ENCODE data around the gene FECH. TPM values are rescaled to one million over a fixed set of nuclear protein-coding genes. Genes with fewer than 3 reads are reported as not detected.

Gene FECH
- polyA plus RNA-seq, 3 donors = 9.7 to 23.3 (median 9.9) TPM

DNA sequence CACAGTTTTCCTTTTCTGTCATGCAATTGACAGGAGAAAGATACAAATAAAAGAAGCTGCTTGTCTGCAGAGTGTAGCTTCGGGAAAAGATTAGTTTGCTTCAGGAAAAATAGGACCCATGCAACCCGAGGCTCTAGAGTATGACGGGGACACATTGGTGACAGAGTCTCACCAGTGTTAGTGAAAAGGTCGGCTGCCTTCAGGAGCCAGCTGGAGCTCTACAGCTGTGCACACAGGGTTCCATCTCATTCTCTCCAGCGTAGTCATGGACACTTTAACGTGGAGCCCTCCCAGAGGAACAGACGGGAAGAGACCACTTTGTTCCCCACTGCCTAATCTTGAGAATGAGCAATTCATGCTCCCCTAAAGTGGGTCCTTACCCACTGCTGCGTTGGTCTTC is 42.9 kb downstream of the FECH start:
- no peaks in the 10 kb centered on the region for H4K20me1 ChIP-seq (ENCODE audit: insufficient read depth, low read length)
- H3K4me1 ChIP-seq (ENCODE audit: control insufficient read depth in 1 of 2, insufficient read depth in 2 of 2, low read length in 2 of 2) = peaks cover 20 to 21% of the 10 kb centered on the region in 2 donors
- H3K9me3 ChIP-seq (replicated peaks in 1 of 2; ENCODE audit: control insufficient read depth in 1 of 2, insufficient read depth in 1 of 2, low read length in 2 of 2) = no peaks in the 10 kb centered on the region
- H3K4me2 ChIP-seq (replicated peaks; ENCODE audit: extremely low read depth, low read length, poor library complexity, severe bottlenecking) = no peak overlapping the region
- H3K27ac ChIP-seq (ENCODE audit: low read depth in 1 of 2, low read length in 2 of 2) = no peak overlapping the region
- H3K27ac Mint-ChIP-seq = no peak overlapping the region
- peaks cover 0 to 4% of the 10 kb centered on the region in 2 donors for H3K36me3 Mint-ChIP-seq
- H3K4me1 Mint-ChIP-seq = peaks cover 19% of the 10 kb centered on the region
- H2AFZ ChIP-seq (ENCODE audit: insufficient read depth, low read depth, low read length, poor library complexity, severe bottlenecking) = no peak overlapping the region
- TF ChIP-seq, protein P1, sequence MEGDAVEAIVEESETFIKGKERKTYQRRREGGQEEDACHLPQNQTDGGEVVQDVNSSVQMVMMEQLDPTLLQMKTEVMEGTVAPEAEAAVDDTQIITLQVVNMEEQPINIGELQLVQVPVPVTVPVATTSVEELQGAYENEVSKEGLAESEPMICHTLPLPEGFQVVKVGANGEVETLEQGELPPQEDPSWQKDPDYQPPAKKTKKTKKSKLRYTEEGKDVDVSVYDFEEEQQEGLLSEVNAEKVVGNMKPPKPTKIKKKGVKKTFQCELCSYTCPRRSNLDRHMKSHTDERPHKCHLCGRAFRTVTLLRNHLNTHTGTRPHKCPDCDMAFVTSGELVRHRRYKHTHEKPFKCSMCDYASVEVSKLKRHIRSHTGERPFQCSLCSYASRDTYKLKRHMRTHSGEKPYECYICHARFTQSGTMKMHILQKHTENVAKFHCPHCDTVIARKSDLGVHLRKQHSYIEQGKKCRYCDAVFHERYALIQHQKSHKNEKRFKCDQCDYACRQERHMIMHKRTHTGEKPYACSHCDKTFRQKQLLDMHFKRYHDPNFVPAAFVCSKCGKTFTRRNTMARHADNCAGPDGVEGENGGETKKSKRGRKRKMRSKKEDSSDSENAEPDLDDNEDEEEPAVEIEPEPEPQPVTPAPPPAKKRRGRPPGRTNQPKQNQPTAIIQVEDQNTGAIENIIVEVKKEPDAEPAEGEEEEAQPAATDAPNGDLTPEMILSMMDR (IDR thresholded peaks at IDR 0.05) = no peak
- peaks cover 0 to 11% (median 6%) of the 10 kb centered on the region in 7 donors for H3K9me3 Mint-ChIP-seq
- H3K4me3 ChIP-seq (replicated peaks in 1 of 3; ENCODE audit: low read depth in 2 of 3, low read length in 3 of 3) = no peak overlapping the region
- H3K9ac ChIP-seq (ENCODE audit: insufficient read depth, low read length, poor library complexity, severe bottlenecking) = no peak overlapping the region
- 95% methylated on average over 7 of the region's 8 CpGs for WGBS (ENCODE audit: insufficient coverage)
- H3K36me3 ChIP-seq (replicated peaks in 1 of 2; ENCODE audit: control insufficient read depth in 1 of 2, insufficient read depth in 2 of 2, low read length in 2 of 2) = no peaks in the 10 kb centered on the region
- H3K27me3 ChIP-seq (ENCODE audit: control insufficient read depth in 2 of 2, insufficient read depth in 2 of 2, low read length in 2 of 2) = no peaks in the 10 kb centered on the region
- H3K4me3 Mint-ChIP-seq = no peak overlapping the region
- H3K27me3 Mint-ChIP-seq (ENCODE audit: low read depth in 3 of 3) = peaks cover 0 to 2% (median 0%) of the 10 kb centered on the region in 3 donors
- DNase-seq = no peak
- intact Hi-C loops (cut with micrococcal nuclease) = no loop called here
- H3K79me2 ChIP-seq (ENCODE audit: insufficient read depth, low read length) = no peaks in the 10 kb centered on the region

DNA sequence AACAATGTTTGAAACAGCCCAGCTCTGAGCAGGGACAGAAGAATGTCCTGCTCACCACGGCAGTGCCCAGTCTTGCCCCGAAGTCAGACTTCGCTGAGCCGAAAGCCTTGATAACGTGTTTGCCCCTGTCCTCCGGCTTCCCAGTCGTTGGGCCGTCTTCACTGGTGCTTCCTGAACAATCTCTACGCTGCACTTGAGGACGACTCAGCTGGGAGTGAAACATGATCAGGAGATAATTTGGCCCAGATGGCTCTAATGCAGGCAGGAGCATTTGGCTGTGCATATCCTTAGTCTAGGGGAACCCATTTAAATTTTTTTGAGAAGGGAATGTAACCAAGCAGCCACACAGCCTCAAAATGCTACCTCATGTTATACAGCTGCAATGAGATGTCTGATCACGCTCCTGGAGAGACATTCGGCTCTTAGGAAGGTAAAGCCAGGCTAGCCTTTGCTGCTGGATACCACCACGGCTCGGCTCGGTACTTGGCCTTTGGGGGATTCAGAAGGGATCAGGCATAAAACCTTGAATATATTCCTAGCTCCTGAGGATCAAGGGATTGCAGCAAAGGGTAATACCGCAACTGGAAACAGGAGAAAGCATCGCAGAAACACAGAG is 43.6 kb downstream of the FECH start:
- no peak overlapping the region for H3K27ac ChIP-seq (ENCODE audit: low read depth in 1 of 2, low read length in 2 of 2)

More for the DNA sequence above, 43.6 kb downstream of the FECH start:
- Histone ChIP-seq H3K9ac (ENCODE audit: insufficient read depth, low read length, poor library complexity, severe bottlenecking) (no peak overlapping the region), H3K9me3 (replicated peaks in 1 of 2; ENCODE audit: control insufficient read depth in 1 of 2, insufficient read depth in 1 of 2, low read length in 2 of 2) (no peaks in the 10 kb centered on the region), H3K36me3 (replicated peaks in 1 of 2; ENCODE audit: control insufficient read depth in 1 of 2, insufficient read depth in 2 of 2, low read length in 2 of 2) (no peaks in the 10 kb centered on the region), H4K20me1 (ENCODE audit: insufficient read depth, low read length) (no peaks in the 10 kb centered on the region), H2AFZ (ENCODE audit: insufficient read depth, low read depth, low read length, poor library complexity, severe bottlenecking) (no peak overlapping the region), H3K4me1 (ENCODE audit: control insufficient read depth in 1 of 2, insufficient read depth in 2 of 2, low read length in 2 of 2) (peaks cover 20 to 21% of the 10 kb centered on the region in 2 donors), H3K4me2 (replicated peaks; ENCODE audit: extremely low read depth, low read length, poor library complexity, severe bottlenecking) (no peak overlapping the region), H3K27me3 (ENCODE audit: control insufficient read depth in 2 of 2, insufficient read depth in 2 of 2, low read length in 2 of 2) (no peaks in the 10 kb centered on the region), H3K79me2 (ENCODE audit: insufficient read depth, low read length) (no peaks in the 10 kb centered on the region), H3K4me3 (replicated peaks in 1 of 3; ENCODE audit: low read depth in 2 of 3, low read length in 3 of 3) (no peak overlapping the region)
- 86% methylated on average over 16 of the region's 17 CpGs for WGBS (ENCODE audit: insufficient coverage)
- peaks cover 0 to 2% (median 0%) of the 10 kb centered on the region in 3 donors for H3K27me3 Mint-ChIP-seq (ENCODE audit: low read depth in 3 of 3)
- peaks cover 0 to 13% (median 6%) of the 10 kb centered on the region in 7 donors for H3K9me3 Mint-ChIP-seq
- no peak for DNase-seq
- TF ChIP-seq, protein P1 (IDR thresholded peaks at IDR 0.05) = no peak
- intact Hi-C loops (cut with micrococcal nuclease) = no loop called here
- H3K4me1 Mint-ChIP-seq = peaks cover 19% of the 10 kb centered on the region
- H3K27ac Mint-ChIP-seq = no peak overlapping the region
- peak overlapping the region in 1 of 2 donors; percentile 10 for H3K4me3 Mint-ChIP-seq
- peaks cover 0 to 4% of the 10 kb centered on the region in 2 donors for H3K36me3 Mint-ChIP-seq
